BE2C (cell line): Measurements from ENCODE around the gene DCLK2.

ENCODE experiments used
- DNase-seq: peaks from one replicate; pipeline ENCODE4 v3.0.0-alpha.2; 2020
- H3K27me3 ChIP-seq: fragments of 250-450 bp; sonication (Bioruptor Pico); 2 replicates; pipeline ENCODE4 v1.5.1; 2020; ENCODE audit warnings: mild to moderate bottlenecking
- H3K36me3 ChIP-seq: fragments of 250-450 bp; sonication (Bioruptor Pico); 2 replicates; pipeline ENCODE4 v1.5.1; 2020; ENCODE audit warnings: mild to moderate bottlenecking
- H3K4me1 ChIP-seq: fragments of 250-450 bp; sonication (Bioruptor Pico); 2 replicates; pipeline ENCODE4 v1.5.1; 2020
- H3K4me3 ChIP-seq: 2 replicates; pipeline ENCODE4 v1.5.1; 2011; ENCODE audit warnings: low read depth, low read length
- H3K9me3 ChIP-seq: fragments of 250-450 bp; sonication (Bioruptor Pico); 2 replicates; pipeline ENCODE4 v1.5.1; 2020
- CTCF ChIP-seq: IDR thresholded peaks from 2 replicates; pipeline ENCODE4 v1.5.1; 2012; ENCODE audit warnings: mild to moderate bottlenecking, low read depth, low read length

DCLK2 gene

GRCh38 chr4:150218447-150218846 is 140.2 kb downstream of the DCLK2 start:
- no peaks in the 10 kb centered on the region for H3K36me3 ChIP-seq
- no peaks in the 10 kb centered on the region for H3K9me3 ChIP-seq
- H3K27me3 ChIP-seq: no peaks in the 10 kb centered on the region
- no peak for TF ChIP-seq CTCF
- no peaks in the 10 kb centered on the region; the same call in 1 of the 2 replicates for H3K4me1 ChIP-seq
- H3K4me3 ChIP-seq: no peak overlapping the region
- no peak for DNase-seq

GRCh38 chr4:150219841-150220240 is 141.6 kb downstream of the DCLK2 start:
- Histone ChIP-seq H3K9me3 (no peaks in the 10 kb centered on the region), H3K27me3 (no peaks in the 10 kb centered on the region), H3K36me3 (no peaks in the 10 kb centered on the region), H3K4me1 (no peaks in the 10 kb centered on the region; the same call in 1 of the 2 replicates), H3K4me3 (no peak overlapping the region)
- DNase-seq: no peak
- no peak for TF ChIP-seq CTCF

- Histone ChIP-seq H3K36me3 (no peaks in the 10 kb centered on the region), H3K4me1 (peaks cover 8% of the 10 kb centered on the region; the same call in 1 of the 2 replicates), H3K9me3 (no peaks in the 10 kb centered on the region), H3K27me3 (no peaks in the 10 kb centered on the region), H3K4me3 (no peak overlapping the region)
- DNase-seq: no peak
- no peak for TF ChIP-seq CTCF
Measured at GRCh38 chr4:150224896-150225591, 146.8 kb downstream of the DCLK2 start.

- Histone ChIP-seq H3K9me3 (no peaks in the 10 kb centered on the region), H3K27me3 (no peaks in the 10 kb centered on the region), H3K36me3 (no peaks in the 10 kb centered on the region), H3K4me3 (no peak overlapping the region), H3K4me1 (peaks cover 14% of the 10 kb centered on the region)
- DNase-seq: no peak
- TF ChIP-seq CTCF: no peak
Measured at GRCh38 chr4:150229520-150229919, 151.3 kb downstream of the DCLK2 start.

GRCh38 chr4:150230561-150230960 is 152.3 kb downstream of the DCLK2 start:
- no peak for TF ChIP-seq CTCF
- Histone ChIP-seq H3K27me3 (no peaks in the 10 kb centered on the region), H3K4me1 (peaks cover 14% of the 10 kb centered on the region), H3K4me3 (no peak overlapping the region), H3K36me3 (no peaks in the 10 kb centered on the region), H3K9me3 (no peaks in the 10 kb centered on the region)
- DNase-seq: no peak

GRCh38 chr4:150231107-150231770 is 153.0 kb downstream of the DCLK2 start:
- Histone ChIP-seq H3K4me1 (peaks cover 14% of the 10 kb centered on the region), H3K36me3 (no peaks in the 10 kb centered on the region), H3K4me3 (no peak overlapping the region), H3K9me3 (no peaks in the 10 kb centered on the region), H3K27me3 (no peaks in the 10 kb centered on the region)
- no peak for DNase-seq
- no peak for TF ChIP-seq CTCF
